ENCODE measurements around the gene OXSM. TPM values are rescaled to one million over a fixed set of nuclear protein-coding genes. Genes with fewer than 3 reads are reported as not detected.

Gene OXSM
- total RNA-seq, 4 donors from 2014 or later = 7.2 to 192 (median 14.0) TPM

- no peak for TF ChIP-seq POLR2A (IDR thresholded peaks at IDR 0.05)
- no peak for TF ChIP-seq CTCF (IDR thresholded peaks at IDR 0.05)
- H3K36me3 ChIP-seq = peaks cover 0 to 20% (median 4%) of the 10 kb centered on the region in 3 donors
- H3K9me3 ChIP-seq = no peaks in the 10 kb centered on the region
- no peak for DNase-seq
- peak overlapping the region in 1 of 4 donors; percentile 95 for H3K4me3 ChIP-seq
- H3K4me1 ChIP-seq = peaks cover 0 to 10% (median 9%) of the 10 kb centered on the region in 4 donors
- H3K27me3 ChIP-seq = no peaks in the 10 kb centered on the region
- peak overlapping the region in 2 of 4 donors; percentile 21 to 99 for H3K27ac ChIP-seq
Observed at GRCh38 chr3:25781145-25781757, 8.6 kb upstream of the OXSM start.

- peaks cover 0 to 10% (median 9%) of the 10 kb centered on the region in 4 donors for H3K4me1 ChIP-seq
- no peak for TF ChIP-seq POLR2A (IDR thresholded peaks at IDR 0.05)
- no peak for TF ChIP-seq CTCF (IDR thresholded peaks at IDR 0.05)
- peaks cover 0 to 13% (median 4%) of the 10 kb centered on the region in 3 donors for H3K36me3 ChIP-seq
- no peaks in the 10 kb centered on the region for H3K9me3 ChIP-seq
- H3K4me3 ChIP-seq = peak overlapping the region; percentile 78 to 96 (median 95)
- no peaks in the 10 kb centered on the region for H3K27me3 ChIP-seq
- H3K27ac ChIP-seq = peak overlapping the region in 2 of 4 donors; percentile 92 to 99
- DNase-seq = no peak
Observed at GRCh38 chr3:25781758-25782594, 7.9 kb upstream of the OXSM start.

- Histone ChIP-seq H3K9me3 (no peaks in the 10 kb centered on the region), H3K27ac (peak overlapping the region; percentile 89 to 99 (median 92)), H3K4me3 (peak overlapping the region; percentile 78 to 96 (median 95)), H3K4me1 (peaks cover 0 to 10% (median 9%) of the 10 kb centered on the region in 4 donors), H3K36me3 (peaks cover 0 to 8% (median 4%) of the 10 kb centered on the region in 3 donors), H3K27me3 (no peaks in the 10 kb centered on the region)
- DNase-seq = no peak
- TF ChIP-seq CTCF (IDR thresholded peaks at IDR 0.05) = no peak
- TF ChIP-seq POLR2A (IDR thresholded peaks at IDR 0.05) = no peak
Observed at GRCh38 chr3:25782636-25782937, 7.3 kb upstream of the OXSM start.

GRCh38 chr3:25782938-25783660, 6.8 kb upstream of the OXSM start, which contains the start of gene NGLY1:
TSS of gene NGLY1 (minus strand) at chr3:25783443. CDS start at chr3:25783390, 53 bp downstream.
- peak; percentile 84 to 93 (median 90) for DNase-seq
- no peaks in the 10 kb centered on the region for H3K27me3 ChIP-seq
- TF ChIP-seq CTCF (IDR thresholded peaks at IDR 0.05) (peak in 4 of 6 experiments; percentile 34 to 64 (median 39)), POLR2A (IDR thresholded peaks at IDR 0.05) (peak; percentile 89 to 90)

More at GRCh38 chr3:25782938-25783660, 6.8 kb upstream of the OXSM start, which contains the start of gene NGLY1:
- Histone ChIP-seq H3K9me3 (no peaks in the 10 kb centered on the region), H3K4me3 (peak within 1 kb of the TSS; percentile 78 to 96 (median 95)), H3K4me1 (peaks cover 0 to 10% (median 9%) of the 10 kb centered on the region in 4 donors), H3K27ac (peak within 1 kb of the TSS; percentile 89 to 99 (median 92)), H3K36me3 (peaks cover 0 to 3% (median 0%) of the 10 kb centered on the region in 3 donors)
